Cardiac fibroblast (primary cell): ENCODE results near the gene GRID2.

Source experiments
- DNase-seq, 2 donors: peaks; one replicate each; pipeline versions ENCODE4 v3.0.0 to v3.0.0-alpha.2; 2010; ENCODE audit warnings: low read depth in 2 of 2
- H3K4me3 ChIP-seq, 2 donors: replicated peaks in 1 of 2; 1 replicate in 1 of 2; 2 replicates in 1 of 2; pipeline ENCODE4 v1.5.1; 2011; ENCODE audit warnings: low read depth in 2 of 2, low read length in 2 of 2, mild to moderate bottlenecking in 2 of 2, moderate library complexity in 1 of 2
- TF ChIP-seq, protein P1 (sequence below): IDR thresholded peaks from one replicate; pipeline ENCODE4 v1.5.1; 2011; ENCODE audit warnings: low read depth, mild to moderate bottlenecking, low read length, inconsistent platforms

GRID2 gene

GRCh38 chr4:93605163-93605562, 1301.4 kb downstream of the GRID2 start:
- TF ChIP-seq, protein P1, sequence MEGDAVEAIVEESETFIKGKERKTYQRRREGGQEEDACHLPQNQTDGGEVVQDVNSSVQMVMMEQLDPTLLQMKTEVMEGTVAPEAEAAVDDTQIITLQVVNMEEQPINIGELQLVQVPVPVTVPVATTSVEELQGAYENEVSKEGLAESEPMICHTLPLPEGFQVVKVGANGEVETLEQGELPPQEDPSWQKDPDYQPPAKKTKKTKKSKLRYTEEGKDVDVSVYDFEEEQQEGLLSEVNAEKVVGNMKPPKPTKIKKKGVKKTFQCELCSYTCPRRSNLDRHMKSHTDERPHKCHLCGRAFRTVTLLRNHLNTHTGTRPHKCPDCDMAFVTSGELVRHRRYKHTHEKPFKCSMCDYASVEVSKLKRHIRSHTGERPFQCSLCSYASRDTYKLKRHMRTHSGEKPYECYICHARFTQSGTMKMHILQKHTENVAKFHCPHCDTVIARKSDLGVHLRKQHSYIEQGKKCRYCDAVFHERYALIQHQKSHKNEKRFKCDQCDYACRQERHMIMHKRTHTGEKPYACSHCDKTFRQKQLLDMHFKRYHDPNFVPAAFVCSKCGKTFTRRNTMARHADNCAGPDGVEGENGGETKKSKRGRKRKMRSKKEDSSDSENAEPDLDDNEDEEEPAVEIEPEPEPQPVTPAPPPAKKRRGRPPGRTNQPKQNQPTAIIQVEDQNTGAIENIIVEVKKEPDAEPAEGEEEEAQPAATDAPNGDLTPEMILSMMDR: no peak
- H3K4me3 ChIP-seq: no peak overlapping the region
- no peak for DNase-seq

GRCh38 chr4:93617606-93618005, 1313.8 kb downstream of the GRID2 start:
- no peak for DNase-seq
- TF ChIP-seq, protein P1: no peak
- no peak overlapping the region for H3K4me3 ChIP-seq

DNA sequence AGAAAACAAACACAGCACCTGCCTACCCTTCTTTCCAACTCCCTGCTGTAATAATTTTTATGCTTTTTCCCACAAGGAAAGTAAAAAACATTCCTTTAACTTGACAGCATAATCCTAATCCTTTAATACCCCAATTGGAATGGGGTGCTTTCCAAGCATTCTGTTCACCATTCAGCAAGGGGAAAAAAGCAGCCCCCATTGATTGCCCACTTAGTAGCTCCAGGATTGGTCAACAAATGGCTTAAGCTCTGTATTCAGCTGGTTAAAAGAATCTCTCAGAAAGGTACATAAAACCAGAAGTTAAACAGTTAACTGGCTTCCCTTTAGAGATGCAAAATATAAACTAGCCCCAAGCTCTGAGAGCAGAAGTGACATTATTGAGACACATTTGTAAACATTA, 1330.0 kb downstream of the GRID2 start:
- TF ChIP-seq, protein P1: no peak
- H3K4me3 ChIP-seq: no peak overlapping the region
- DNase-seq: no peak

DNA sequence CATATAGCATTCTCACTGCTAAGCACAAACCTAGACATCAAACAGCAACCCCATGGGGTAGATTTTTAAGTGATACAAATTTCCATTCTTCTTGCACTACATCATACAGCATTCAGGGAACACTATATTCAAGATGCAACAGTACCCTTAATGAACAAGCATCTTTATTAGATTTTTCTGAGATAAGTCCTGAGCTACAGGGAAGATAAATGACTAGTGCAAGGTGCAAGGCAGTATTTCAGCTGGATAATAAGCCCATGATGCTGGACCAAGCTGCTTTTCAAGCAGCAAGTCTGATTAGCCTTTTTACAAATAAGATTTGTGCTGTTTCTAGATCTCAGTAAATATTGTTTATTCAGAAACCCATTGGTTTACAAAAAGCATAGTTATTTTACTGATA, 1332.2 kb downstream of the GRID2 start:
- no peak overlapping the region for H3K4me3 ChIP-seq
- no peak for DNase-seq
- TF ChIP-seq, protein P1: no peak

DNA sequence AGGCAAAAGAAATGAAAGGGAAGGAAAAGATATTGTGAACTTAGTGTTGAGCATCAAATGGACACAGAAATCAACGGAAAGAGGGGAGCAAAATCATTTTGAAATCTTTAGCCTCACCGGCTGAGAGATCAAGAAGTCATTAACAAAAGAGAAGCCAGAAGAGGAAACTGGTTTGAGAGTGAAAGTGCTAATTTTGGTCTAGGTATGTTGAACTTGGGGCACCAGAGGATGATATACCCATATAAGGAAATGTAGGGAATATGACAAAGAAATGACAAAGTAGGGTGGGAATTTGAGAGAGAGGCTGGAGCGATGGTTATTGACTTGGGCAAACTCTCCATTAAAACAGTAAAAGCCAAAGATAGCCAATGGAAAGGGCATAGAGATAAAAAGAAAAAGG, 1341.4 kb downstream of the GRID2 start:
- DNase-seq: no peak
- H3K4me3 ChIP-seq: no peak overlapping the region
- TF ChIP-seq, protein P1: no peak

GRCh38 chr4:93646233-93646930, 1342.6 kb downstream of the GRID2 start:
- DNase-seq: no peak

More at GRCh38 chr4:93646233-93646930, 1342.6 kb downstream of the GRID2 start:
- H3K4me3 ChIP-seq: no peak overlapping the region
- TF ChIP-seq, protein P1: no peak
